GM12872 (cell line): ENCODE data around the gene BCR.

Experiments
- CTCF ChIP-seq: IDR thresholded peaks from 3 replicates; pipeline ENCODE4 v1.5.1; 2011; ENCODE audit warnings: low read depth, mild to moderate bottlenecking, low read length, moderate library complexity; ENCODE audit not compliant: insufficient read depth

The BCR gene

DNA sequence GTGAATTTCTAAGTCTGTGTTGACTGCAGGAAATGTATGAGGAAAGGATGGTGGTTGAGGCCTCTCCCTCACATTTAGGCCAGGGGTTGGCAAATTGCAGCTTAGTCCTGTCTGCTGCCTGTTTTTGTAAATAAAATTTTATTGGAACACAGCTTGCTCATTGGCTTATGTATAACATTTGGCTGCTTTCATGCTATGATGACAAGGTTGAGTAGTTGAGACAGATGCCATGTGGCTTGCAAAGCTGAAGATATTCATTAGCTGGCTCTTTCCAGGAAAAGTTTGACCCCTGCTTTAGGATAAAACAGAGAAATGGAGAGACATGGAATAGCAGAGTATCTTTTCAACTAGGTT lies 46.2 kb downstream of the BCR start:
- TF ChIP-seq CTCF = no peak

GRCh38 chr22:23227380-23227779 lies 47.1 kb downstream of the BCR start:
- no peak for TF ChIP-seq CTCF

DNA sequence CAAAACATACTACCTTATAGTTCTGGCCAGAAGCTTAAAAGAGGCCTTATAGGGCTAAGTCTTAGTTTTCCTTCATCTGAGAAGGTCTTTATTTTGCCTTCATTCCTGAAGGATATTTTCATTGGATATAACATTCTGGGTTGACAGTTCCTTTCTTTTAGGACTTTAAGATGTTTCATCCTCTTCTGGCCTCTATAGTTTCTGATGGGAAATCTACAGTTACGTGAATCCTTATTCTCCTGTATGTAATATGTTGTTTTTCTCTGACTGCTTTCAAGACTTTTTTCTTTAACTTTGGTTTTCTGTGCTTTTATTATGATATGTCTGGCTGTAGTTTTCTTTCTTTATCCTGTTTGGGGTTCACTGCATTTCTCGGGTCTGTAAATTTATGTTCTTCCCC lies 48.2 kb downstream of the BCR start:
- TF ChIP-seq CTCF = no peak

- TF ChIP-seq CTCF = no peak
Measured at GRCh38 chr22:23229646-23230045, 49.3 kb downstream of the BCR start.

DNA sequence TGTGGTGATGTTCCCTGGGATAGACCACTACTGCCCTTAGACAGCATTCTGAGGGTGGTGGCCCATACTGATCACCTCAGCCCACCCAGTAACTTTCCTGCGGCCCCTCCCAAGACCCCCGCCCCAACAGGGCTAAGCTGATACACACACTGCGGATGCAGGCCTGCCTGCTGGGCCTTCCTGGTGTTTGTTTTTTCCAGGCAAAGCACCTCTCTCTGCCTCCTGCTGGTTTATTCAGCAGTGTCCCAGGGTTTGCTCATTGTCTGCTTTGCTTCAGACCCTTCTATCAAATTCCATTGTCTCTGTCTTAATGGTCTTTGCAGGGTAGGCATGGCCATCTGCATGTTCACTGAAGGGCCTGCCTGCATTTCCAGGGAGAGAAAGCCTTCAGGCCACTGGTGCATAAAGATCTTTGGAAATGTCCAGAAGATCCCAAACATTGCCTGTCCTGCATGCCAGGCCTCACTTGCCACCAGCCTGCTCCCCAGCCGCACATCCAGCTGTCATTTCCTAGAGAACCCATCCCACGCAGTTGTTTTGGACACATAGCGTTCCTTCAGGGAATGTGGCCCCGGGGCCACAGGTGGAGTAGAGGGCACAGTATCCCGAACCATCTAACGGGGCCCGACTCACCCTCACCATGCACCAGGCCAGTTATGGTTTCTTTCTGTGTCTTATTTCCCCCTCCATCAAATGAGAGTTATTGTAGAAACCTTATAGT lies 50.2 kb downstream of the BCR start:
- no peak for TF ChIP-seq CTCF

DNA sequence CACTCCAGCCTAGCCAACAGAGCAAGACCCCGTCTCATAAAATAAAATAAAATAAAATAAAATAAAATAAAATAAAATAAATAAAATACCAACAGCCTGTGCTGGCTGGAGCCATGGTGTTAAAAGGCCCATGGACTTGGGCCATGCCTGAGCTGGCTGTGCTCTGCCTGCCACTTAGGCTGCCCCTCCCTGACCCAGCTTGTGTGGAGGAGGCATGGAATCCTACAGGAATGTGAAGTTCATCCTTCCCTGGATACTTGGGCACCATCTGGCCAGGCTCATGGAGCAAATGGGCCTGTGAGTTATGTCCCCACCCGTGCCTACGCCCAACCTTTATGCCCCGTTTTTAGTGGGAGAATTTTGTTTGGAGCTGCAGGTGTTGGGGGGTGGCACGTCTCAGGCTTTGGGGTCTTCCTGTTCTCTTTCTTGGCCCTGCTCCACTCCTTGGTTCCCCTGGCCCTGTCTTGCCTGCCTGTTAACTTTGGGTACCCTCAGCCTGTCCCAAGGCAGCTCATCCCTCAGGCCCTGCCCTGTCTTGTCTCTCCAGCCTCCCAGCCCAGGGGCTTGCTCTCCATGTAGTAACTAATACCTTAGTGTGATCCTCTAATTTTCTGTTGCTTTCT lies 51.3 kb downstream of the BCR start:
- no peak for TF ChIP-seq CTCF

DNA sequence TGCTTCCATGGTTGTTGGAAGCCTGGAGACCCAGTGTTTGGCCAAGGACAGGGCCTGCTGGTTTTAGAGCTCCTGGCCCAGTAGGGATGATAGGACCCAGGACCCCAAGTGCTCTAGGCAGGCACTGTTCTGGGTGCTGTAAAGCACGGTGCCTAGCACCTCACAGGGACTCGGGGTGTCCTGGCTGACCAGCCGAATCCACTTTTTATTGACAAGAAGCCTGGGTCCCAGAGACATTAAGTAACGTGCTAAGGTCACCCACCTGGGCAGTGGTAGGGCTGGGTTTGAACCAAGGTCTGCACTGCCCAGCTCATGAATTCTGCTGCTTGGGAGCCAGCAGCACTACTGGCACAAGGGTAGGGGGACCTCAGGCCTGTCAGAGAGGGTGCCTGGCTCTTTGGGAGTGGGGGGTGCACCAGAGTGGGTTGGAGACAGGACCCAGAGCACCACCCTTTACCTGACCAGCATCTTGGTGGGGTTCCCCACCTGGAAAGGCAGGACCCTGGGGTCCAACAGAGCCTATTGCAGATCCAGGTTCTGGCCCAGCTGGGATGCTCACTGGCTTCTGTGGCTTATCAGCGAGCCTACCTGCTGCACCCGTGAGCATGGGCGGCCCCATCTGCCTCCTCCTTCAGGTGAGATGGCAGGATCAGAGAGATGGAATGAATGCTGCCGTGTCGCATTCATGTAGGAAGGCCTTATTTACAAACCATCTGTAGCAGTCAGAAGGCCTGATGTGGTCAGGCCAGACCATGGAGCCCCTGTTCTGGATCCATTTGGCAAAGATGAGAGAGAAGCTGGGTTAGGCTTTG lies 52.0 kb downstream of the BCR start:
- TF ChIP-seq CTCF = no peak
